ENCODE data around the gene DFFB.

DNA sequence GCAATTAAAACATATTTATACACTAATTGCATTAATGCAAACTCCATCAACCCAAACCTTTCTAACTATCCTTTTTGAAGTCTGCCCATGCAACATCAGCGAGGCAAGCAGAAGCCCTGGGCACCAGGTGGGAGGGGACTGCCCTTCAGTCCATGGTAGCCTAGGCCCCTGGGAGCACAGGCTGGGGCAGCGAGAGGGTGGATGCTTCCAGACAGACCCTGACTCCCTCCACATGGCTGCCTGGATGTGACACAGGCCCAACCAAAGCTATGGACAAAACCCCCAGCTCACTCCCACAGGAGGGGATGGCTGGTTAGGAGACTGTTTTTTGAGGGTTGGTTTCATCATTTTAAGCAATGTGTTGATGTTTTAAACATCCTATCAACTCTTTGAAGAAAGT, 43.2 kb upstream of the DFFB start:
- no peak for TF ChIP-seq POLR2AphosphoS5 (IDR thresholded peaks at IDR 0.05; ENCODE audit: low read depth, low read length)
- TF ChIP-seq, protein P1, sequence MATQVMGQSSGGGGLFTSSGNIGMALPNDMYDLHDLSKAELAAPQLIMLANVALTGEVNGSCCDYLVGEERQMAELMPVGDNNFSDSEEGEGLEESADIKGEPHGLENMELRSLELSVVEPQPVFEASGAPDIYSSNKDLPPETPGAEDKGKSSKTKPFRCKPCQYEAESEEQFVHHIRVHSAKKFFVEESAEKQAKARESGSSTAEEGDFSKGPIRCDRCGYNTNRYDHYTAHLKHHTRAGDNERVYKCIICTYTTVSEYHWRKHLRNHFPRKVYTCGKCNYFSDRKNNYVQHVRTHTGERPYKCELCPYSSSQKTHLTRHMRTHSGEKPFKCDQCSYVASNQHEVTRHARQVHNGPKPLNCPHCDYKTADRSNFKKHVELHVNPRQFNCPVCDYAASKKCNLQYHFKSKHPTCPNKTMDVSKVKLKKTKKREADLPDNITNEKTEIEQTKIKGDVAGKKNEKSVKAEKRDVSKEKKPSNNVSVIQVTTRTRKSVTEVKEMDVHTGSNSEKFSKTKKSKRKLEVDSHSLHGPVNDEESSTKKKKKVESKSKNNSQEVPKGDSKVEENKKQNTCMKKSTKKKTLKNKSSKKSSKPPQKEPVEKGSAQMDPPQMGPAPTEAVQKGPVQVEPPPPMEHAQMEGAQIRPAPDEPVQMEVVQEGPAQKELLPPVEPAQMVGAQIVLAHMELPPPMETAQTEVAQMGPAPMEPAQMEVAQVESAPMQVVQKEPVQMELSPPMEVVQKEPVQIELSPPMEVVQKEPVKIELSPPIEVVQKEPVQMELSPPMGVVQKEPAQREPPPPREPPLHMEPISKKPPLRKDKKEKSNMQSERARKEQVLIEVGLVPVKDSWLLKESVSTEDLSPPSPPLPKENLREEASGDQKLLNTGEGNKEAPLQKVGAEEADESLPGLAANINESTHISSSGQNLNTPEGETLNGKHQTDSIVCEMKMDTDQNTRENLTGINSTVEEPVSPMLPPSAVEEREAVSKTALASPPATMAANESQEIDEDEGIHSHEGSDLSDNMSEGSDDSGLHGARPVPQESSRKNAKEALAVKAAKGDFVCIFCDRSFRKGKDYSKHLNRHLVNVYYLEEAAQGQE (IDR thresholded peaks at IDR 0.05; ENCODE audit: insufficient read depth in 1 of 2, low read depth in 2 of 2, low read length in 2 of 2), result no peak
